GM12872 (cell line): ENCODE data around the gene CERCAM.

Experiments
- TF ChIP-seq, protein P1 (sequence below): IDR thresholded peaks from 3 replicates; pipeline ENCODE4 v1.5.1; 2011; ENCODE audit warnings: low read depth, mild to moderate bottlenecking, low read length, moderate library complexity; ENCODE audit not compliant: insufficient read depth

Gene CERCAM

DNA sequence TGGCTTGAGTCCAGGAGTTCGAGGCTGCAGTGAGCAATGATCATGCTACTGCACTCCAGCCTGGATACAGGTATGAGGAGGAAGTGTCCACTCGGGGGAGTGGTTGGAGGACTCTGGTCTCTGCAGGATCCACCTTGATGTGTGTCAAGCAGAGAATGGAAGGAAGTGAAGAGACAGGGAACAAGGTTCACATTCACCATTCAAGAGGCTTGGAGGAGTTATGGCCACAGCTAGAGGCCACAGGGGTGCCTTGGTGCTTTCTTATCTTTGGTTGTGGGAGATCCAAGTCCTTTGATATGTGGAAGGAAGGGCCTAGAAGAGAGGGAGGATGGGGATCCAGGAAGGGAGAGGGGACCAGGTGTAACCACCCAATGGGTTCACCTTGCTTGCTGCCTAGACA is 5.4 kb upstream of the CERCAM start:
- TF ChIP-seq, protein P1, sequence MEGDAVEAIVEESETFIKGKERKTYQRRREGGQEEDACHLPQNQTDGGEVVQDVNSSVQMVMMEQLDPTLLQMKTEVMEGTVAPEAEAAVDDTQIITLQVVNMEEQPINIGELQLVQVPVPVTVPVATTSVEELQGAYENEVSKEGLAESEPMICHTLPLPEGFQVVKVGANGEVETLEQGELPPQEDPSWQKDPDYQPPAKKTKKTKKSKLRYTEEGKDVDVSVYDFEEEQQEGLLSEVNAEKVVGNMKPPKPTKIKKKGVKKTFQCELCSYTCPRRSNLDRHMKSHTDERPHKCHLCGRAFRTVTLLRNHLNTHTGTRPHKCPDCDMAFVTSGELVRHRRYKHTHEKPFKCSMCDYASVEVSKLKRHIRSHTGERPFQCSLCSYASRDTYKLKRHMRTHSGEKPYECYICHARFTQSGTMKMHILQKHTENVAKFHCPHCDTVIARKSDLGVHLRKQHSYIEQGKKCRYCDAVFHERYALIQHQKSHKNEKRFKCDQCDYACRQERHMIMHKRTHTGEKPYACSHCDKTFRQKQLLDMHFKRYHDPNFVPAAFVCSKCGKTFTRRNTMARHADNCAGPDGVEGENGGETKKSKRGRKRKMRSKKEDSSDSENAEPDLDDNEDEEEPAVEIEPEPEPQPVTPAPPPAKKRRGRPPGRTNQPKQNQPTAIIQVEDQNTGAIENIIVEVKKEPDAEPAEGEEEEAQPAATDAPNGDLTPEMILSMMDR = no peak

DNA sequence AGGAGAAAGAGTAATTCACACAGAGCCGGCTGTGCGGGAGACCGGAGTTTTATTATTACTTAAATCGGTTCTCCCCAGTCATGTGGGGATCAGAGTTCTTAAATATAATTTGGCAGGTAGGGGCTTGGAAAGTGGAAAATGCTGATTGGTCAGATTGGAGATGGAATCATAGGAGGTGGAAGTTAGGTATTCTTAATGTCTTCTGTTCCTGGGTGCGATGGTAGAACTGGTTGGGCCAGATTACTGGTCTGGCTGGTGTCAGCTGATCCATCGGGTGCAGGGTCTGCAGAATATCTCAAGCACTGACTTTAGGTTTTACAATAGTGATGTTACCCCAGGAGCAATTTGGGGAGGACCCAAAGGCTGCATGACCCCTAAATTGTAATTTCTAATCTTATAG is 4.6 kb upstream of the CERCAM start:
- TF ChIP-seq, protein P1 = no peak

GRCh38 chr9:128416432-128417019 is 4.1 kb upstream of the CERCAM start:
- TF ChIP-seq, protein P1 = no peak

DNA sequence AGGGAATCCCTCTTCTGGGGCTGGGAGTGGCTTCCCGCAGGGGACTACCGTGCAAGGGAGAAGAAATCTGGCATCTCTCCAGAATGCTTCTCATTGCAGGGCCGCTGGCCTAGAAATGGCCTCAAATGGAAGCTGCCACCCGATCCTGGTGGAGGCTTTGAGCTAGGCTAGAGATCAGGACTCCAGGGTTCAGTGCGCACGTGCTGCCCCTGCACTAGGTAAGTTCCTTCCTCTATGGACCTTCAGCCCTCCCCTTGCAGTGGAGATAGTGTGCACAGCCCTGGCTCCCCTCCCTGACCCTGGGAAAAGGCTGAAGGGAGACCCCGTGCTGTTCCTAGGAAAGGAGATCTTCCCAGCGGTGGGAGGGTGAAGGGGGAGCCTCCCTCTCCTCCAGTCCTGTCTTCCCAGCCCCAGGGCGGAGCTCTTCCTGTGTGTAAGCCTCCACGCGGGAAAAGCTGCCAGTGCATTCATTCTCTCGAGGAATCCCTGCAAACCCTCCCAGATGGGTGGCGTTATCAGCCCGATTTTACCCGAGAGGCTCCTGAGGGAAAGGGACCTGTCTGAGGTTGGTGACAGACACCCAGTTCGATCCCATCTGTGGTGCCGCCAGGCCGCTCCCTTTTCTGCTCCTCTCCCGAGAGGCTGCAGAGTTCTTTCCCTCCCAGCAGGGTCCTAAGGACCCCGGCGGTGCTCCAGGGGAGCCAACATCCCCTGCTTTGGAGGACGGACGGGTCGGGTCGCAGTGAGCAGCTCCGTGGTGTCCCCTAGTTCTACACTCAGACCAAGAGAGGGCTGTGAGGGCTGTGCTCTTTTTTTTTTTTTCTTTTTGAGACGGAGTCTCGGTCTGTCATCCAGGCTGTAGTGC is 1.4 kb upstream of the CERCAM start:
- TF ChIP-seq, protein P1 = no peak

- TF ChIP-seq, protein P1 = peak; percentile 82
These were observed 502 bp upstream of the CERCAM start for GRCh38 chr9:128420060-128420650.

- TF ChIP-seq, protein P1 = no peak
These were observed 882 bp downstream of the CERCAM start for GRCh38 chr9:128421482-128421996.

- TF ChIP-seq, protein P1 = no peak
These were observed 2.1 kb downstream of the CERCAM start for GRCh38 chr9:128422783-128423150.
